CD14-positive monocyte (primary cell): ENCODE results near the gene TMEM114. TPM values are rescaled to one million over a fixed set of nuclear protein-coding genes. Genes with fewer than 3 reads are reported as not detected.

Experiments
- DNase-seq, 3 donors: peaks; one replicate each; pipeline ENCODE4 v3.0.0-alpha.2; 2011 to 2022
- H2AFZ ChIP-seq: 2 replicates; pipeline ENCODE4 v1.6.0; 2012; ENCODE audit warnings: mild to moderate bottlenecking, low read depth, low read length, inconsistent platforms; ENCODE audit not compliant: insufficient read depth, poor library complexity, severe bottlenecking
- H3K27ac ChIP-seq, 2 donors: 1 replicate in 1 of 2; 2 replicates in 1 of 2; pipeline ENCODE4 v1.5.1; 2012 to 2013; ENCODE audit warnings: low read length in 2 of 2, control low read depth in 1 of 2, inconsistent platforms in 1 of 2, low read depth in 1 of 2, mild to moderate bottlenecking in 1 of 2
- H3K27me3 ChIP-seq, 2 donors: one replicate each; pipeline versions ENCODE4 v1.6.0 to v1.6.1; 2011 to 2013; ENCODE audit warnings: low read length in 2 of 2; ENCODE audit not compliant: control insufficient read depth in 2 of 2, insufficient read depth in 2 of 2
- H3K36me3 ChIP-seq, 2 donors: replicated peaks in 1 of 2; 1 replicate in 1 of 2; 2 replicates in 1 of 2; pipeline versions ENCODE4 v1.5.1 to v1.6.1; 2012 to 2013; ENCODE audit warnings: low read length in 2 of 2, control low read depth in 1 of 2, inconsistent platforms in 1 of 2, mild to moderate bottlenecking in 1 of 2; ENCODE audit not compliant: insufficient read depth in 2 of 2, control insufficient read depth in 1 of 2
- H3K4me1 ChIP-seq, 2 donors: 1 replicate in 1 of 2; 2 replicates in 1 of 2; pipeline versions ENCODE4 v1.5.1 to v1.6.1; 2012 to 2013; ENCODE audit warnings: low read length in 2 of 2, control low read depth in 1 of 2, inconsistent platforms in 1 of 2, mild to moderate bottlenecking in 1 of 2, moderate library complexity in 1 of 2; ENCODE audit not compliant: insufficient read depth in 2 of 2, control insufficient read depth in 1 of 2
- H3K4me2 ChIP-seq: replicated peaks from 2 replicates; pipeline ENCODE3; 2012; ENCODE audit warnings: low read length, moderate library complexity, mild to moderate bottlenecking; ENCODE audit not compliant: poor library complexity, severe bottlenecking; ENCODE audit errors: extremely low read depth
- H3K4me3 ChIP-seq, 3 experiments: fragments of 200-600 bp in 1 of 3; sonication (generic) in 1 of 3; replicated peaks in 1 of 3; 1 replicate in 2 of 3; 2 replicates in 1 of 3; pipeline ENCODE4 v1.5.1; 2011 to 2013; ENCODE audit warnings: low read length in 3 of 3, mild to moderate bottlenecking in 3 of 3, control low read depth in 2 of 3, low read depth in 2 of 3, inconsistent platforms in 1 of 3, moderate library complexity in 1 of 3
- H3K79me2 ChIP-seq: 2 replicates; pipeline ENCODE4 v1.6.0; 2012; ENCODE audit warnings: mild to moderate bottlenecking, control low read depth, inconsistent platforms, low read length, moderate library complexity; ENCODE audit not compliant: insufficient read depth
- H3K9ac ChIP-seq: 2 replicates; pipeline ENCODE4 v1.6.0; 2017; ENCODE audit warnings: low read length, mild to moderate bottlenecking; ENCODE audit not compliant: insufficient read depth, poor library complexity, severe bottlenecking
- H3K9me3 ChIP-seq, 2 donors: replicated peaks in 1 of 2; 1 replicate in 1 of 2; 2 replicates in 1 of 2; pipeline versions ENCODE4 v1.5.1 to v1.6.1; 2012 to 2013; ENCODE audit warnings: low read length in 2 of 2, control low read depth in 1 of 2; ENCODE audit not compliant: control insufficient read depth in 1 of 2, insufficient read depth in 1 of 2
- H4K20me1 ChIP-seq: 2 replicates; pipeline ENCODE4 v1.6.0; 2012; ENCODE audit warnings: mild to moderate bottlenecking, low read length, control low read depth, moderate library complexity; ENCODE audit not compliant: insufficient read depth
- H3K27ac Mint-ChIP-seq, 7 donors: one replicate each; pipeline ENCODE4 v1.8.0; 2020; ENCODE audit warnings: mild to moderate bottlenecking in 7 of 7, mixed read lengths in 7 of 7, moderate library complexity in 6 of 7, inconsistent platforms in 2 of 7
- H3K27me3 Mint-ChIP-seq, 3 donors: one replicate each; pipeline ENCODE4 v1.8.0; 2021 to 2022; ENCODE audit warnings: low read depth in 3 of 3, mild to moderate bottlenecking in 3 of 3, mixed read lengths in 3 of 3, moderate library complexity in 3 of 3, inconsistent platforms in 1 of 3
- H3K36me3 Mint-ChIP-seq, 2 donors: one replicate each; pipeline ENCODE4 v1.8.0; 2020; ENCODE audit warnings: mixed read lengths in 2 of 2, inconsistent platforms in 1 of 2, mild to moderate bottlenecking in 1 of 2
- H3K4me1 Mint-ChIP-seq: one replicate; pipeline ENCODE4 v1.8.0; 2020; ENCODE audit warnings: mild to moderate bottlenecking, mixed read lengths
- H3K4me3 Mint-ChIP-seq, 2 donors: one replicate each; pipeline ENCODE4 v1.8.0; 2020; ENCODE audit warnings: mild to moderate bottlenecking in 2 of 2, mixed read lengths in 2 of 2, moderate library complexity in 1 of 2
- H3K9me3 Mint-ChIP-seq, 7 donors: one replicate each; pipeline ENCODE4 v1.8.0; 2020 to 2022; ENCODE audit warnings: mixed read lengths in 7 of 7, mild to moderate bottlenecking in 6 of 7, moderate library complexity in 6 of 7, inconsistent platforms in 2 of 7
- CTCF ChIP-seq: fragments of 200-600 bp; IDR thresholded peaks from one replicate; pipeline ENCODE4 v1.8.0; 2022; ENCODE audit warnings: antibody characterized with exemption, mild to moderate bottlenecking
- WGBS: methylation state at CpG from one replicate; pipeline ENCODE4 v1.1.5; 2013; ENCODE audit warnings: missing lambda C conversion rate; ENCODE audit not compliant: insufficient coverage; 5-methylcytosine and 5-hydroxymethylcytosine counted together
- intact Hi-C, 2 donors: fragments of 100-400 bp; cut with micrococcal nuclease; formaldehyde crosslinking; loops; one replicate each; pipeline versions ENCODE4 v1.15.0 to v1.15.1; 2023
- polyA plus RNA-seq, 3 donors: library from polyadenylated mRNA; depleted of rRNA in 1 of 3; unstranded in 2 of 3; stranded (reverse) in 1 of 3; fragments of 300-500 nt in 2 of 3; fragments of >200 nt in 1 of 3; fragmentation: Illumina TruSeq in 2 of 3; gene quantifications; 1 replicate in 2 of 3; 2 replicates in 1 of 3; pipeline ENCODE4 v1.2.3, GENCODE V29; 2012 to 2021

The TMEM114 gene
- polyA plus RNA-seq, 3 donors, result not detected

GRCh38 chr16:8519643-8520042 lies 70.7 kb downstream of the TMEM114 start:
- Mint-ChIP-seq H3K36me3 (no peaks in the 10 kb centered on the region), H3K4me3 (no peak overlapping the region), H3K4me1 (no peaks in the 10 kb centered on the region), H3K9me3 (peaks cover 0 to 1% (median 0%) of the 10 kb centered on the region in 7 donors), H3K27me3 (peaks cover 2 to 5% (median 4%) of the 10 kb centered on the region in 3 donors), H3K27ac (no peak overlapping the region)
- no peak for DNase-seq
- intact Hi-C loops, result no loop called here
- H2AFZ ChIP-seq, result no peak overlapping the region
- H3K27me3 ChIP-seq, result no peaks in the 10 kb centered on the region
- no peak overlapping the region for H3K4me2 ChIP-seq
- no peak overlapping the region for H3K4me3 ChIP-seq
- no peaks in the 10 kb centered on the region for H3K36me3 ChIP-seq
- TF ChIP-seq CTCF, result no peak
- no peak overlapping the region for H3K9ac ChIP-seq
- H4K20me1 ChIP-seq, result no peaks in the 10 kb centered on the region
- H3K27ac ChIP-seq, result no peak overlapping the region
- no peaks in the 10 kb centered on the region for H3K4me1 ChIP-seq
- no peaks in the 10 kb centered on the region for H3K79me2 ChIP-seq
- no peaks in the 10 kb centered on the region for H3K9me3 ChIP-seq
- no CpG with 5 or more reads among the region's 5 CpGs for WGBS

Other genes with a start within 250 kb of the TMEM114 start
- gene METTL22, start 31.2 kb upstream of the TMEM114 start, polyA plus RNA-seq, result 10 to 100 TPM; 36.0 to 44.0 (median 38.9) TPM
- 10 to 100 TPM in 1 of 3 donors, 1 to 10 TPM in 2; 4.9 to 11.8 (median 8.7) TPM for gene ABAT, start 84.1 kb upstream of the TMEM114 start, polyA plus RNA-seq
- 1 to 10 TPM; 3.8 to 4.5 (median 4.4) TPM for gene TMEM186, start 207.1 kb upstream of the TMEM114 start, polyA plus RNA-seq
- 10 to 100 TPM; 15.2 to 22.9 (median 17.8) TPM for gene PMM2, start 207.3 kb upstream of the TMEM114 start, polyA plus RNA-seq